HepG2 (cell line): Measurements from ENCODE around the gene TBC1D2B. TPM values are rescaled to one million over a fixed set of nuclear protein-coding genes. Genes with fewer than 3 reads are reported as not detected.

Experiments
- ARNTL ChIP-seq: sonication (generic); formaldehyde crosslinking; IDR thresholded peaks from 2 replicates; pipeline ENCODE4 v1.4.0; 2020; ENCODE audit warnings: mild to moderate bottlenecking, missing genetic modification reagents
- BCLAF1 ChIP-seq: fragments of 450-650 bp; IDR thresholded peaks from 2 replicates; pipeline ENCODE4 v1.6.1; 2017; ENCODE audit warnings: mild to moderate bottlenecking
- FUBP1 ChIP-seq: sonication (generic); formaldehyde crosslinking; IDR thresholded peaks from 2 replicates; pipeline ENCODE4 v1.5.1; 2020; ENCODE audit warnings: missing genetic modification reagents, mild to moderate bottlenecking, borderline replicate concordance
- MXI1 ChIP-seq: IDR thresholded peaks from 3 replicates; pipeline ENCODE4 v1.6.1; 2012; ENCODE audit warnings: low read depth, low read length, inconsistent platforms, borderline replicate concordance
- MZF1 ChIP-seq: sonication (generic); formaldehyde crosslinking; IDR thresholded peaks from 2 replicates; pipeline ENCODE4 v1.8.1; 2023; ENCODE audit warnings: mild to moderate bottlenecking, missing genetic modification reagents, borderline replicate concordance
- NCOA1 ChIP-seq: sonication (generic); formaldehyde crosslinking; IDR thresholded peaks from 2 replicates; pipeline ENCODE4 v1.9.0; 2021; ENCODE audit warnings: missing genetic modification reagents
- NFE2 ChIP-seq: sonication (generic); formaldehyde crosslinking; IDR thresholded peaks from 2 replicates; pipeline ENCODE4 v1.4.0; 2020; ENCODE audit warnings: missing genetic modification reagents
- PRDM10 ChIP-seq: sonication (generic); formaldehyde crosslinking; IDR thresholded peaks from 2 replicates; pipeline ENCODE4 v1.4.0; 2020; ENCODE audit warnings: low read depth, missing genetic modification reagents
- REL ChIP-seq: sonication (generic); formaldehyde crosslinking; conservative IDR thresholded peaks from 2 replicates; pipeline ENCODE4 v1.8.0; 2022; ENCODE audit warnings: mild to moderate bottlenecking, missing genetic modification reagents, moderate library complexity
- REST ChIP-seq, 2 experiments: IDR thresholded peaks; 2 replicates each; pipeline ENCODE4 v1.6.1; 2011 to 2012; ENCODE audit warnings: low read length in 2 of 2, borderline replicate concordance in 1 of 2, low read depth in 1 of 2, mild to moderate bottlenecking in 1 of 2, moderate library complexity in 1 of 2
- SMYD3 ChIP-seq: sonication (generic); formaldehyde crosslinking; IDR thresholded peaks from 2 replicates; pipeline ENCODE4 v1.8.1; 2023; ENCODE audit warnings: mild to moderate bottlenecking, missing genetic modification reagents
- ZNF180 ChIP-seq: sonication (generic); formaldehyde crosslinking; IDR thresholded peaks from 2 replicates; pipeline ENCODE4 v1.4.0; 2020; ENCODE audit warnings: low read depth, missing genetic modification reagents, borderline replicate concordance
- ZNF772 ChIP-seq: sonication (generic); formaldehyde crosslinking; IDR thresholded peaks from 2 replicates; pipeline ENCODE4 v1.5.0; 2020; ENCODE audit warnings: mild to moderate bottlenecking, missing genetic modification reagents
- ZNF883 ChIP-seq: sonication (generic); formaldehyde crosslinking; IDR thresholded peaks from 2 replicates; pipeline ENCODE4 v1.5.1; 2020; ENCODE audit warnings: mild to moderate bottlenecking, missing genetic modification reagents; ENCODE audit errors: not compliant biosample characterization
- polyA plus RNA-seq, 8 experiments: library from polyadenylated mRNA; depleted of rRNA in 3 of 8; stranded (reverse) in 7 of 8; unstranded in 1 of 8; fragments of >200 nt; fragmentation: Illumina TruSeq in 4 of 8; extraction: Trizol in 4 of 8; gene quantifications; 2 replicates each; pipeline versions ENCODE4 v1.2.1 to v1.2.3, GENCODE V29; 2011 to 2016; ENCODE audit warnings: low read depth in 4 of 8, missing spikeins in 1 of 8, mixed read lengths in 1 of 8; ENCODE audit not compliant: insufficient read depth in 1 of 8
- total RNA-seq, 5 experiments: library from RNA; depleted of rRNA; stranded (reverse); fragments of >200 nt; fragmentation: Illumina TruSeq; extraction: Trizol; gene quantifications; 2 replicates each; pipeline ENCODE4 v1.2.3, GENCODE V29; 2016; ENCODE audit warnings: low read depth in 1 of 5

TBC1D2B gene
- total and polyA plus RNA-seq, 2 of the 13 experiments (the other 11 are each of a cell fraction or from before 2014, with no cell fraction given), result 10.1 to 14.4 TPM

- TF ChIP-seq REST (IDR thresholded peaks at IDR 0.05; ENCODE audit: borderline replicate concordance in 1 of 2, low read depth in 1 of 2, low read length in 2 of 2) (0 out of 4 replicates have a peak, but pooled peaks of 1 of the 2 experiments have one; percentile 49), PRDM10 (CRISPR knock-in tag) (peak; percentile 78), ZNF883 (CRISPR knock-in tag) (peak; percentile 53), MXI1 (peak; percentile 91; the same call in 2 of the 3 replicates), BCLAF1 (no peak), FUBP1 (CRISPR knock-in tag) (0 out of 2 replicates have a peak, but pooled peaks have one; percentile 62), NCOA1 (CRISPR knock-in tag) (no peak; the same call in 1 of the 2 replicates), ARNTL (CRISPR knock-in tag) (peak; percentile 94), SMYD3 (CRISPR knock-in tag) (no peak; the same call in 1 of the 2 replicates), ZNF772 (peak; percentile 82; the same call in 1 of the 2 replicates), REL (no peak), MZF1 (CRISPR knock-in tag) (no peak), ZNF180 (no peak), NFE2 (CRISPR knock-in tag) (no peak)
Observed at GRCh38 chr15:78065284-78065872, 12.1 kb downstream of the TBC1D2B start (continued).
